ENCODE results near the gene AP5B1. TPM values are rescaled to one million over a fixed set of nuclear protein-coding genes. Genes with fewer than 3 reads are reported as not detected.

Gene AP5B1
- total and polyA plus RNA-seq, 2 of the 8 experiments (the other 6 are each of a cell fraction or from before 2014, with no cell fraction given): 7.6 to 10.0 TPM

DNA sequence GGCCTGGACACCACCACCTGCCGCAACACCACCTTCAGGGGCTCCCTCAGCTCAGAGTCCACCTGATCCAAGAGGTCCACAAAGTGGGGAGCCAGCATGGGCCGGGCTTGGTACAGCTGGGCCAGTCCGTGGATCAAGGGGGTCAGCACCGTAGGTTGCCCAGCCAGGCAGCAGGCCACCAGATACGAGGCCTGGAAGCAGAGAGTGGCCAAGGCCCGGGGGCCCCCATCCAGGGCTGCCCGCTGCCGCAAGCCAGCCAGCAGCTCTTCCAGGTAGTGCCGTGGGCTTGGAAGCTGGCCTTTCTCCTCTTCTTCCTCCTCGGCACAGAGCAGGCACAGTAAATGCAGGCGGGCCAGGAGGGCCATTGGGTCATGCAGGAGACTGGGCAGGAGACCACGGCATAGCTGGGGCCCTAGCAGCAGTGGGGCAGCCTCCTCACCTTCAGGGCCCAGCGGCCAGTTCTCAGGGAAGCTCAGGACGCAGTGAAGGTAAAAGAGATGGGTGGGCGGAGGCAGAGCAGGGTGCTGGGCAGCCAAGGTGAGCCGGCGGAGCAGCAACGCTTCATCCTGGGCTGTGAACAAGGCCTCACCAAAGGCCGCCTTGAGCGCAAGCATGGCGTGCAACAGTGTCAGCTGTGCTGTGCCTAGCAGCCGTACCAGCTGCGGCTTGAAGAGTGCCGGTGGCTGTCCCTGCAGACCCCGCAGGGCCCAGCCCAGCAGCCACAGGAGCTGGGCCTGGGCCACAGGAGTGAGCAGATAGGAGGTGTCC is 1.7 kb downstream of the AP5B1 start (continued):
- TF ChIP-seq CBX5 (IDR thresholded peaks at IDR 0.05; ENCODE audit: low read depth, low read length) (no peak), RBBP5 (IDR thresholded peaks at IDR 0.05; ENCODE audit: borderline replicate concordance, low read depth, low read length) (no peak), POLR2AphosphoS5 (IDR thresholded peaks at IDR 0.05; ENCODE audit: low read depth, low read length) (no peak), TAF7 (optimal IDR thresholded peaks at IDR 0.05; ENCODE audit: borderline replicate concordance, low read depth, low read length) (no peak), JUN (IDR thresholded peaks at IDR 0.05; ENCODE audit: low read depth, low read length) (no peak), PHF8 (conservative IDR thresholded peaks at IDR 0.05; ENCODE audit: low read depth, low read length) (no peak), ASH2L (IDR thresholded peaks at IDR 0.05; ENCODE audit: low read length) (no peak), CEBPB (IDR thresholded peaks at IDR 0.05; ENCODE audit: low read depth, low read length) (no peak), BRCA1 (IDR thresholded peaks at IDR 0.05; ENCODE audit: low read depth, low read length) (no peak), SP4 (IDR thresholded peaks at IDR 0.05; ENCODE audit: low read length) (no peak)
- TF ChIP-seq, protein P1, sequence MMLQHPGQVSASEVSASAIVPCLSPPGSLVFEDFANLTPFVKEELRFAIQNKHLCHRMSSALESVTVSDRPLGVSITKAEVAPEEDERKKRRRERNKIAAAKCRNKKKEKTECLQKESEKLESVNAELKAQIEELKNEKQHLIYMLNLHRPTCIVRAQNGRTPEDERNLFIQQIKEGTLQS (IDR thresholded peaks at IDR 0.05; ENCODE audit: insufficient read depth, low read depth, low read length): no peak
